Measurements from ENCODE around the gene ATG10. TPM values are rescaled to one million over a fixed set of nuclear protein-coding genes. Genes with fewer than 3 reads are reported as not detected.
"Not testable (repeated sequence)": the region's sequence is repeated elsewhere in the genome, so short reads cannot be mapped to it uniquely, and the experiment has no call there.

ATG10 gene
- total RNA-seq, 4 donors from 2014 or later, result 1.0 to 15.4 (median 6.5) TPM

DNA sequence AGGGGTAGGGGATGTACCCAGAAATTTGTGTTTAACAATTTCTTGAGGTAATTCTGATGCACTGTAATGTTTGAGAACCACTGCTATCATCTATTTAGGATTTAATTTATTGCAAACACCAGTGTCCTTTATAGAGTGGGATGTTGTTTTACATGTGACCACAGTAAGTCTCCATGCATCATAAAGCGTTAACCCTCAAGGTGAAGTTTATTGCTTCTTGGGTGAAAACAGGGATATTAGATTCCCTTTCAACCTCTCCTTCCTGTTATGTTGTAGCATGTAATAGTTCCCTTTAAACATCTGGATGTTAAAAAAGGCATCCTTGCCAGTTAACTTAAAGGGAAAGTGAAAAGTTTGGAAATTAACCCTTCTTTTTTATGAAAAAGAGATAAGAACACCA lies 35.8 kb upstream of the ATG10 start:
- intact Hi-C loops (cut with DNase I; ENCODE audit: low total_unique reads), result no loop called here
- TF ChIP-seq POLR2A (IDR thresholded peaks at IDR 0.05), result no peak
- no peak for DNase-seq
- H3K36me3 ChIP-seq, result no peaks in the 10 kb centered on the region
- no peaks in the 10 kb centered on the region for H3K27me3 ChIP-seq
- no peak overlapping the region for H3K4me3 ChIP-seq
- H3K27ac ChIP-seq, result no peak overlapping the region
- peaks cover 0 to 2% of the 10 kb centered on the region in 2 donors for H3K9me3 ChIP-seq
- H3K4me1 ChIP-seq, result no peaks in the 10 kb centered on the region

DNA sequence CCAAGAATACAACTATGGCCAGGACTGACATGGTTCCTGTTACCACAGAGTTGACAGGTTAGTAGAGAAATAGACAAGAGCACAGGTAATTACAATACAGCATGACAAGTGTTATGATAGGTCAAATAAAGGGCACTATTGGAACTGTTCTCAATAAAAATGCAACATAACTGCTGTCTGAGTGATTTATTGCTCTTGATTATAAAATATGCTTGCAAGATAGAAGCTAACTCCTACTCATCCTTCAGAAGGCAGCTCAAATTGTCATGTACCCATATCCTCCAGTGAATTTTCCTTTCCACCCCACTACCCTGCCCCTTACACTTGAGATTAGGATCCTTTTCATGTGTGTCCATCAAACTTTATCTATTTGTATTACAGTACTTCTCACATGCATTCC lies 35.1 kb upstream of the ATG10 start:
- H3K9me3 ChIP-seq, result peaks cover 0 to 6% of the 10 kb centered on the region in 2 donors

DNA sequence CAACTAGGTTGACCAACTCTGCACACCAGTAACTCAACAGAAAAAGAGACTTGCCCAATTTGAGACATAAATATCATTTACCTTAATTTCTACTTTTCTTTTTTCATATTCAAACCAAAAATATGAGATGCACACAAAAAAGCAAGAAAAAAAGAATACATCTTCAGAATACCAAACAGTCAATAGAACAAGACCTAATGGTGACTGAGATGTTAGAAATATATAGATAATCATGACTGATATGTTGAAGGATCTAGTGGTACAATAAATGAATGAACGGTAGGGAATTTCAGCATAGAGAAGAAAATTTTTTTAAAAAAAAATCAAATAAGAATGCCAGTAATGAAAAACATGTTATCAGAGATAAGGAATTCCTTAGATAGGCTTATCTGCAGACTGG lies 29.1 kb upstream of the ATG10 start:
- TF ChIP-seq, protein P1, sequence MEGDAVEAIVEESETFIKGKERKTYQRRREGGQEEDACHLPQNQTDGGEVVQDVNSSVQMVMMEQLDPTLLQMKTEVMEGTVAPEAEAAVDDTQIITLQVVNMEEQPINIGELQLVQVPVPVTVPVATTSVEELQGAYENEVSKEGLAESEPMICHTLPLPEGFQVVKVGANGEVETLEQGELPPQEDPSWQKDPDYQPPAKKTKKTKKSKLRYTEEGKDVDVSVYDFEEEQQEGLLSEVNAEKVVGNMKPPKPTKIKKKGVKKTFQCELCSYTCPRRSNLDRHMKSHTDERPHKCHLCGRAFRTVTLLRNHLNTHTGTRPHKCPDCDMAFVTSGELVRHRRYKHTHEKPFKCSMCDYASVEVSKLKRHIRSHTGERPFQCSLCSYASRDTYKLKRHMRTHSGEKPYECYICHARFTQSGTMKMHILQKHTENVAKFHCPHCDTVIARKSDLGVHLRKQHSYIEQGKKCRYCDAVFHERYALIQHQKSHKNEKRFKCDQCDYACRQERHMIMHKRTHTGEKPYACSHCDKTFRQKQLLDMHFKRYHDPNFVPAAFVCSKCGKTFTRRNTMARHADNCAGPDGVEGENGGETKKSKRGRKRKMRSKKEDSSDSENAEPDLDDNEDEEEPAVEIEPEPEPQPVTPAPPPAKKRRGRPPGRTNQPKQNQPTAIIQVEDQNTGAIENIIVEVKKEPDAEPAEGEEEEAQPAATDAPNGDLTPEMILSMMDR (IDR thresholded peaks at IDR 0.05), result no peak
- TF ChIP-seq POLR2A (IDR thresholded peaks at IDR 0.05), result no peak
- intact Hi-C loops (cut with DNase I; ENCODE audit: low total_unique reads), result no loop called here

More for the DNA sequence above, 35.1 kb upstream of the ATG10 start:
- intact Hi-C loops (cut with DNase I; ENCODE audit: low total_unique reads), result no loop called here
- H3K4me3 ChIP-seq, result no peak overlapping the region
- H3K27ac ChIP-seq, result no peak overlapping the region
- TF ChIP-seq POLR2A (IDR thresholded peaks at IDR 0.05), result no peak
- TF ChIP-seq, protein P1 (IDR thresholded peaks at IDR 0.05), result no peak
- no peaks in the 10 kb centered on the region for H3K36me3 ChIP-seq
- H3K4me1 ChIP-seq, result no peaks in the 10 kb centered on the region
- no peaks in the 10 kb centered on the region for H3K27me3 ChIP-seq
- DNase-seq, result no peak

DNA sequence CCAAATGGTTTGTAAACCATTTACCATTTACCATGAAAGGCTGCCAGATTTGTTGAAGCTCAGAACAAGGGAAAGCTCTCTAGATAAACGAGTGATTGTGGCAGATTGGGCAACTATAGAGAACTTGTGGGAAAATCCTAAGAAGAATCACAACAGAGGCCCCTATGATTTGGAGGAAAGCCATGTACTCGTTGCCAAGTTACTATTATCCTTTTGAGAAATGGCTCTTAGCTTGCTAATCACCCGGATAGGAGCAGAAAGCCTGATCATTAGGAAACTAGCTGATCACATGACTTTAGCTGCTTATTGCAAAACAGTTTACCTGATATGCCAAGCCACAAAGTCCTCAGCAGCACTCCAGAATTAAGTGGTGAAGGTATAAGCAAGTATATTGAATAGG lies 23.5 kb upstream of the ATG10 start:
- Histone ChIP-seq H3K36me3 (no peaks in the 10 kb centered on the region), H3K27me3 (no peaks in the 10 kb centered on the region), H3K4me3 (no peak overlapping the region), H3K4me1 (no peaks in the 10 kb centered on the region), H3K27ac (no peak overlapping the region), H3K9me3 (no peaks in the 10 kb centered on the region)
- TF ChIP-seq POLR2A (IDR thresholded peaks at IDR 0.05), result no peak
- TF ChIP-seq, protein P1 (IDR thresholded peaks at IDR 0.05), result no peak
- DNase-seq, result no peak
- intact Hi-C loops (cut with DNase I; ENCODE audit: low total_unique reads), result no loop called here

More for the DNA sequence above, 29.1 kb upstream of the ATG10 start:
- Histone ChIP-seq H3K36me3 (no peaks in the 10 kb centered on the region), H3K4me1 (no peaks in the 10 kb centered on the region), H3K9me3 (peaks cover 0 to 14% of the 10 kb centered on the region in 2 donors), H3K27me3 (no peaks in the 10 kb centered on the region), H3K4me3 (no peak overlapping the region), H3K27ac (no peak overlapping the region)
- no peak for DNase-seq

DNA sequence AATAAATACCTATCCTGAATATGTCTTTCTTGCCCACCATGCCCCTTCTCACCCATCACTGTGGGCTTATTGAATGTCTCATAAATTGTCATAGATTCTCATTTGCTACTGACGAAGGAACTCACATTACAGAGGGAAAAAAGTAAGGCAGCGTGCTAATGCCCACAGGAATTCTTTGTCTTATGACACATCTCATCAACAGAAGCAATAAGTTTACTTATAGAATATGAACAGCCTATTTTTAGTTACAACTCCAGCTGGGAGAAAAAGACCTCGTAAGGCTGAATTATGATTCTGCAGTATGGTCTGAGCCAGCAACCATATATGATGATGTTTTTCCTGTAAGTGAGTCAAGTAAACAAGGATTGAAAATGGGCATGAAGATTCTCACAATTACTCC lies 22.4 kb upstream of the ATG10 start:
- H3K36me3 ChIP-seq, result no peaks in the 10 kb centered on the region
- H3K4me3 ChIP-seq, result no peak overlapping the region
- H3K9me3 ChIP-seq, result no peaks in the 10 kb centered on the region
- H3K4me1 ChIP-seq, result no peaks in the 10 kb centered on the region
- H3K27me3 ChIP-seq, result no peaks in the 10 kb centered on the region
- no peak overlapping the region for H3K27ac ChIP-seq
- DNase-seq, result no peak
- intact Hi-C loops (cut with DNase I; ENCODE audit: low total_unique reads), result no loop called here
- TF ChIP-seq, protein P1 (IDR thresholded peaks at IDR 0.05), result no peak
- TF ChIP-seq POLR2A (IDR thresholded peaks at IDR 0.05), result no peak

DNA sequence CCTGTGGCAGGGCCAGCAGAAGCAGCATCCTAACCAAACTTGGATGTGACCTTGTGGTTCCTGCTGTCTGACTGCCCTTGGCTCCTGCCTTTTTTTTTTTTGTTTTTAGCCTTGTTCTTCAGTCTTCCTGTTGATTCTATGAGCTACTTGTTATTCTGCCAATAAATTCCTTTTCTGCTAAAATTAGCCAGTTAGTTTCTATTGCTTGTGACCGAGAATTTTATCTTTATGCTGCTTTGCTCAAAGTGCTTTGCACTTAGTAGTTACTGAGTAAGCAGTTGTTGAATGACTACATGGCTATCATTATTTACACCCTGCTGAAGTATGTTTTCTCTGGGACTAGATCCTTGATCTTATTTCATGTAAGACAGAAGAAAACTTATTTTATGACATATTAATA lies 20.8 kb upstream of the ATG10 start:
- no peak overlapping the region for H3K4me3 ChIP-seq
- no peaks in the 10 kb centered on the region for H3K4me1 ChIP-seq
- no peaks in the 10 kb centered on the region for H3K36me3 ChIP-seq
- peak overlapping the region in 1 of 2 donors; percentile 45 for H3K27ac ChIP-seq
- DNase-seq, result no peak
- intact Hi-C loops (cut with DNase I; ENCODE audit: low total_unique reads), result no loop called here
- no peaks in the 10 kb centered on the region for H3K9me3 ChIP-seq
- H3K27me3 ChIP-seq, result no peaks in the 10 kb centered on the region
- no peak for TF ChIP-seq POLR2A (IDR thresholded peaks at IDR 0.05)
- TF ChIP-seq, protein P1 (IDR thresholded peaks at IDR 0.05), result no peak

DNA sequence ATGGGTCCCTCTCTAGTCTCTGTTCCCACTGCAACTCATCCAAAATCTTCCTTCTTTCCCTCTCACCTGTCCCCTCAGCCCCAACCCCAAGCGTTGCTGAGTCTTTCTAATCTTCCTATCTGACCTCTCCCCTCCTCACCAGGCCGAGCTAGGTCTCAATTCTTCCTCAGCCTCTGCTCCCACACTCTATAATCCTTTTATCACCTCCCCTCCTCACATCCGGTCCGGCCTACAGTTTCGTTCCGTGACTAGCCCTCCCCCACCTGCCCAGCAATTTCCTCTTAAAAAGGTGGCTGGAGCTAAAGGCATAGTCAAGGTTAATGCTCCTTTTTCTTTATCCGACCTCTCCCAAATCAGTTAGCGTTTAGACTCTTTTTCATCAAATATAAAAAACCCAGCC lies 17.0 kb upstream of the ATG10 start:
- H3K4me1 ChIP-seq; H3K36me3 ChIP-seq; H3K4me3 ChIP-seq; DNase-seq; intact Hi-C loops (cut with DNase I; ENCODE audit: low total_unique reads); H3K27ac ChIP-seq; H3K27me3 ChIP-seq; H3K9me3 ChIP-seq: not testable (repeated sequence)

DNA sequence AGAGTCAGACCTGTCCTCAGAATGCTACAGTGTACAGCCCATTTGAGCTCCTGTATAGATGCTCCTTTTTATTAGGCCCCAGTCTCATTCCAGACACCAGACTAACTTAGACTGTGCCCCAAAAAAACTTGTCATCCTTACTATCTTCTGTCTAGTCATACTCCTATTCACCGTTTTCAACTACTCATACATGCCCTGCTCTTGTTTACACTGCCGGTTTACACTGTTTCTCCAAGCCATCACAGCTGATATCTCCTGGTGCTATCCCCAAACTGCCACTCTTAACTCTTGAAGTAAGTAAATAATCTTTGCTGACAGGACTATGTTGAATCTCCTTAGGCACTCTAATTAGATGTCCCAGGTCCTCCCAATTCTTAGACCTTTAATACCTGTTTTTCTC lies 13.7 kb upstream of the ATG10 start:
- H3K27me3 ChIP-seq; H3K27ac ChIP-seq; H3K4me1 ChIP-seq; intact Hi-C loops (cut with DNase I; ENCODE audit: low total_unique reads); DNase-seq; H3K9me3 ChIP-seq; H3K36me3 ChIP-seq; H3K4me3 ChIP-seq: not testable (repeated sequence)

Data from uterus (tissue), 4 donors.